NCI-H146 treated with DMSO at 0.1 percent for 48 hours (cell line): Measurements from ENCODE around the gene H1-8.

Experiments used
- DNase-seq: peaks from one replicate; lab custom pipeline; 2025; ENCODE audit not compliant: unreplicated experiment; lab: John Stamatoyannopoulos, UW

H1-8 gene

DNA sequence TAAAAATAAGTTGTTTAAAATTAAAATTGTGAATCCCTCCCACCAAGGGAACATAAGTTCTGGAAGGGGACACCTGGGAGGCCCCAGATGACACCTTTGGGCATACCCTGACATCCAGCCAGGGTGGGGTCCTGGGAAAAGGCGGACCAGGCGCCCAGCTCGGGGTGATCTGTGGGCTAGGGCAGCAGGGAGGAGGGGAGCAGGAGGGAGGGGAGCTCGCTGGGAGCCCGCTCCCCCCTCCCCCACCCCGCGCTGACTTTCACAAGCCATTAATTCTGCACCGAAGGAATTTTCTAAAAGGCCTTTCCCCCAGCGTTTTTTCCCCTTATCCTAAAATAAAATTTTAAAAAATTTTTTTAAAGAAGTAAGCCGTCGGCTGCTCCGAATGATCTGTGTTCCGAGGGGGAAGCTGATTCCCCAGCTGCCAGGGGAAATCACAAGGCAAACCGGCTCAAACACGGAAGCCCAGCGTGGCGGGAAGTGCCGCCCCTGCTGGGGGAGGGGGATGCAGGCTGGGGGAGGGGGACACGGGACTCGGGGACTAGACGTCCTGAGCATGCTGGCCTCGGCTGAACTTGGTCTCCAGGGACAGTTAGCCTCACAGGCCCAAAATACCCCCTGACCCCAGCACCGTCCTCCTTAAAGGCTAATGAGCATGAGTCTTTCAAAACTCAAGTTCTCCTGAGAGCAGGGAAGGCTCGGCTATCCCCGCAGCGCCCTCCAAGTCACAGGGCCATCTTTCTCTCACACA lies 49.6 kb downstream of the H1-8 start:
- no peak for DNase-seq

DNA sequence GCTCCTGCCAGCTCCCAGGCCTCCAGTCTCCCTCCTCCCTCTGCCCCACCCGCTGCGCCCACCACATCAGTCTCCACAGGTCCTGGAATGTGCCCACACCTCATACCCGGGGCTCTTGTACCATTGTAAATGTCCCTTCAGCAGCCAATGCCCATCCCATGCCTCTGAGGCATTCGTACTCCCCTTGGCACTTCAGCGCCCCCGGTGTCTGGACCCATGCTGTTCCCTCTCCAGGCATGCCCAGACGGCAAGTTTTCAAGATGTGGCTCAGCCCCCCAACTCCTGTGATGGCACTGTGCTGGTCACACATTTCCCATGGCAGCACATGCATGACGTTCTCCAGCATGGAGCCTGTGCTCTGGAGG lies 50.2 kb downstream of the H1-8 start:
- DNase-seq = no peak

- peak; percentile 98 for DNase-seq
Measured at GRCh38 chr3:129593595-129594339, 50.8 kb downstream of the H1-8 start.

- no peak for DNase-seq
Measured at GRCh38 chr3:129594409-129594808, 51.4 kb downstream of the H1-8 start.

GRCh38 chr3:129594907-129595390 lies 52.0 kb downstream of the H1-8 start:
- DNase-seq = no peak

GRCh38 chr3:129595544-129596193 lies 52.7 kb downstream of the H1-8 start:
- DNase-seq = no peak

- no peak for DNase-seq
Measured at GRCh38 chr3:129596194-129597086, 53.5 kb downstream of the H1-8 start.

DNA sequence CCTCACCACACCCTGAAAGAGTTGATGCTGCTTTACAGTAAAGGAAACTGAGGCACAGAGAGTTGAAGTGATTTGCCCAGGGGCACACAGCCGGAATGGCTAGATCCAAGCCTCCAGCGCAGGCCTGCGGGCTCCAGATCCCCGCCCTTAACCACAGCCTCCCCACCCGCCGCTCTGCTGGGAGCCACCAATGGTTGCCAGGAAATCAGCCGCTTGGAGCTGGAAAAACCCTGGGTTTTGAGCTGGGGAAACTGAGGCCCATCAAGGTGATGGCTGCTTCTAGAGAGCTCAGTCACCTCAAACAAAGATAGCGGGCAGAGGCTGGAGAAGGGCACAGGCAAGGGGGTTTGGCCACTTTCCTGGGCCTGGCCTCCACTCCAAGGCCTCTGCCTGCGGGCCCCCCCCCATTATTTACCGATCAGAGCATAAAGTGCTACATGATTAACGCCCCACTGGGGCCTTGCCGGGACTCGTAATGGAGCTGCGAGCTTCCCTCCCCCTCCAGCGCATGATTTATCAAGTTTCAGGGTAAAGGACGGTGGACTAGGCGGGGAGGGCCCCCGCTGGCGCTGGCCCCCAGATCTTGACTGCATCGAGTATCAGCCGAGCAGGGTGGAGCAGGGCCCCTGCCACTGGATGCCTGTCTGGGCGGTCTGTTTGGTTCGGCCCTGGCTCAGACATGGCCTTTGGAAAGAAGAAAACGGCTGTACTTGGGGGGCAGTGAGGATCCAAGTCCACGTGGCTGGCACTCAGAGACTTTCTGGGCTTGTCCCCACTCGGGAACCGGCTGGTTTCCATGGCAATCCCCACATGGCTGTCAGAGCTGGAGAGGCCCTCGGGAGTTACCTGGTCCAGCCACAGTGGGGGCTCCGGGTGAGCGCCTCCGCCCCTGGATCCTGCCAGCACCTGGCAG lies 54.4 kb downstream of the H1-8 start:
- DNase-seq = no peak

DNA sequence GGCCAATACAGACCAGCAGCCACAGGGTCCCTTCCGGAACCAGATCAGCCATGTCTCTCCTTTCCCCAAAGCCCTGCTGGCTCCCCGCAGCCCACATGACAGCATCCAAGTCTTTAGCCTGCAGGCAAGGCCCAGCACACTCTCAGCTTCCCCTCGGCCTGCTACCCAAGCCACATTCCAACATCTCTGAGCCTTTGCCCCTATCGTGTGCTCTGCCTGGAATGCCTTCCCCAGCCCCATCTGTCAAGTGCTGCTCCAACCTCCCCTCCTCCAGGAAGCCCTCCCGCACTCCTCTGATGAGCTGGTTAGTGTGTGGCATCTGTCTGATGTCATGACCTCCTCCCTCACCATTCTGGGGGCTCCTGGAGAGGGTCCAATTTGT lies 55.0 kb downstream of the H1-8 start:
- DNase-seq = no peak

GRCh38 chr3:129598484-129598883 lies 55.5 kb downstream of the H1-8 start:
- DNase-seq = no peak

DNA sequence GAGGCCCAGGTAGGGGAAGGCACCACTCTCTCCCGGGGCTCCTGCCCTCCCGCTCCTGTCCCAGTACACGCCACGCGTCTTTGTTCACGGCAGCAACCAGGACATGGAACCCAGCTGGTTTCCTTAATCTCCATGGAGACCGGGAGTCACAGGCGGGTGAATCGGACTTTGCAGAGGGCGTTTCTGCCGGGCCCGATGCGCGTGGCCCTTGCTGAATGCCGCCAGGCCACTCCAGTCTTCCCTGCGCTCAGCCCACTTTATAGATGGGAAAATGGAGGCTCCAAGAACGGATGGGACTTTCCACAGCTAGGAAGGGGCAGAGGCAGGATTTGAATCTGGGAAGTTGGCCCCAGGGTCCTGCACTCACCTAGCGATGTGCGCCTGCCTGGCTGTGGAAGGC lies 56.1 kb downstream of the H1-8 start:
- no peak for DNase-seq

DNA sequence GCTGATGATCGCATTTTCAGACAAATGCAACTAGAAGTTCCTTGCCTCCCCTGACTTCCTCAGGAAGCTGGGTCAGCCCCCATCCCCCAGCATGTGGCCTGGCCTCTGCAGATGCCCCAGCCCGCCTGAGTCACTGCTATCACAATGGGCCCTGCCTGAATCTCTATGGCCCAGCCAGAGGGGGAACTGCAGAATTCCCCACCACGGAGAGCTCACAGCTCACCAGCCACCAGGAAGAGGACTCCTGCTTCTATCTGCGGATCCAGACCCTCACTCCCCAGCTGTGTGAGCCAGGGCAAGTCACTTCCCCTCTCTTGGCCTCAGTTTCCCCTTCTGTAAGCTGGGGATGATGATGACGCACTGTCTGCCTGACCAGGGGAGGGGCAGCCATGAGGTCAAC lies 56.6 kb downstream of the H1-8 start:
- no peak for DNase-seq

- no peak for DNase-seq
Measured at GRCh38 chr3:129600348-129600747, 57.4 kb downstream of the H1-8 start.
